Stimulated activated CD8-positive, alpha-beta memory T cell treated with anti-CD3 and anti-CD28 coated beads, Interleukin-15, amount 100 ng/mL, for 4 hours (primary cell): ENCODE measurements around the gene TEX55.
"Not testable (repeated sequence)": the region's sequence is repeated elsewhere in the genome, so short reads cannot be mapped to it uniquely, and the experiment has no call there.

Source experiments
- DNase-seq, 2 donors: peaks; one replicate each; pipeline ENCODE4 v3.0.0-alpha.2; 2020; ENCODE audit warnings: low read depth in 2 of 2

Gene TEX55

DNA sequence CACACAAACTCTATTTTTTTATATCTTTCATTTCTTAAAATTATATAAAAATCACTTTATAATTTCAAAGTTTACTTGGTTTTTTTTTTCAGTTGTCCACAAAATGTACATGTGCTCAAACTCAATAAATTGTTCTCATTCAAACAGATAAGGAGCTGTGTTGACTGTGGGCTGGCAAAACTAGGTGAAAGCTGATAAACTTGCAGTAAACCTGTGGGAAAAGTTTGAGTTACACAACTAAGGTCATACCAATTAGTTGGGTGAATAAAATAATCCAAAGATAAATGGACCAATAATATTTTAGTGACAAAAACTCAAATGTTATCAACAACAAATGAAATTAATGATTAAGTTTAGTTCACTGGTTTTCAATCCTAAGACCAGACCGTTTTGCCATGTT is 14.8 kb downstream of the TEX55 start:
- DNase-seq, result no peak

DNA sequence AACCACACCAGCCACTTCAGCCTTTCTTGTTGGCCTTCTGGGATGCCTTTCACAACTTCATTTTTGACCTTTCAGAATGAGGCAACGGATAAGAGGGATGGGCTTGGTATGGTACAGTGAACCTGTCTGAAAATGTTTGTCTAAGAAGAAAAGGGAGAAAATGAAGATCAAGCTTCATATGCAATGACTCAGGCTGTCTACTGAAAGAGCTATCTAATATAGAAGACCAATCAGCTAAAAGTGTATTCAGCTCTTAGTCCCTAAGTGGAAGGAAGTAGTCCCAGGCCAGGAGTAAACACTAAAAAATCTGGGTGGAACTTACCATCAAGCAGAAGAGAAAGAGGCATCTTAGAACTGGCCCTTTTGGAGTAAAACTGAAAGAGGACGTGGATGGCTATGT is 15.3 kb downstream of the TEX55 start:
- no peak for DNase-seq

DNA sequence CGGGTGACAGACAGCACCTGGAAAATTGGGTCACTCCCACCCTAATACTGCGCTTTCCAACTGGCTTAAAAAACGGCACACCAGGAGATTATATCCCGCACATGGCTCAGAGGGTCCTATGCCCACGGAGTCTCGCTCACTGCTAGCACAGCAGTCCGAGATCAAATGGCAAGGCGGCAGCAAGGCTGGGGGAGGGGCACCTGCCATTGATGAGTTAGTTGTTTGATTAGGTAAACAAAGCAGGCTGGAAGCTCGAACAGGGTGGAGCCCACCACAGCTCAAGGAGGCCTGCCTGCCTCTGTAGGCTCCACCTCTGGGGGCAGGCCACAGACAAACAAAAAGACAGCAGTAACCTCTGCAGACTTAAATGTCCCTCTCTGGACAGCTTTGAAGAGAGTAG is 18.8 kb downstream of the TEX55 start:
- not testable (repeated sequence) for DNase-seq

DNA sequence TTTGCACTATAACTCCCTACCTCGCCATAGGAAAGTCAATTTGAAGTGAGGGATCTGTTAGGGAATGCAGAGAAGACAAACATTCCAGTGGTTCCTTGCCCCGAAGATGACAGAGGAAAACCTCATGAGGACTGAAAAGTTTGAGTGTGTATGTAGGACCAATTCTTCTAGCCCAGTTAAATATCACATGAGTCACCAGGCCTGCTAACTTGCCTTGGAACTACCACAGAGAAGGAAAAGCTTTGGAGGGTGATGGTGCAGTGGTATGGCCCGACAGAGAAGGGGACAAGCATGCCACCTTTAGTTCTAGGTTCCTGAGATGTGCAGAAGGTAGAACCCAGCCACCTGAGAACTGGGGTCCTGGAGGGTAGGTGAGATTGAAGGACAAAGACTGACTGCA is 24.9 kb downstream of the TEX55 start:
- DNase-seq, result no peak

DNA sequence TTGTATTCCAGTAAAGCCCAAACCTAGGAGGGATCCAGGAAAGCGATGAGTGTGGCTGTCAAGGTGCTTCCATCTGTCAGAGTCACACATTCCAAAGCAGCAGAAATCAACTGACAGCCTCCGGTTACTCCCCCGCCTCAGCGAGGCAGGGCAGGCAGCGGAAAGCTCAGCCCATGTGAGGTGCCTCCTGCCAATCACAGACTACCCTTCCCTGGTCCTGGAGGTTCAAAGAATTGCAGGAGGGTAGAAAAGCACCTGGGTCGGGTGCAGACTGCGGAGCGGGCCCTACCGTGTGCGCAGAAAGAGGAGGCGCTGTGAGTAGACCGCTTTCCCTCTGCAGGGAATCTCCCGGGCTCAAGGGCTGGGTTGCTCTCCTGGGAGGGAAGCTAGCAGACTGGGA is 27.4 kb downstream of the TEX55 start, which contains the start of gene UPK1B:
TSS of gene UPK1B (plus strand) at position 274 of the 400 bp plus-strand sequence. CDS start 13,144 bp downstream, outside the sequence.
- no peak for DNase-seq

DNA sequence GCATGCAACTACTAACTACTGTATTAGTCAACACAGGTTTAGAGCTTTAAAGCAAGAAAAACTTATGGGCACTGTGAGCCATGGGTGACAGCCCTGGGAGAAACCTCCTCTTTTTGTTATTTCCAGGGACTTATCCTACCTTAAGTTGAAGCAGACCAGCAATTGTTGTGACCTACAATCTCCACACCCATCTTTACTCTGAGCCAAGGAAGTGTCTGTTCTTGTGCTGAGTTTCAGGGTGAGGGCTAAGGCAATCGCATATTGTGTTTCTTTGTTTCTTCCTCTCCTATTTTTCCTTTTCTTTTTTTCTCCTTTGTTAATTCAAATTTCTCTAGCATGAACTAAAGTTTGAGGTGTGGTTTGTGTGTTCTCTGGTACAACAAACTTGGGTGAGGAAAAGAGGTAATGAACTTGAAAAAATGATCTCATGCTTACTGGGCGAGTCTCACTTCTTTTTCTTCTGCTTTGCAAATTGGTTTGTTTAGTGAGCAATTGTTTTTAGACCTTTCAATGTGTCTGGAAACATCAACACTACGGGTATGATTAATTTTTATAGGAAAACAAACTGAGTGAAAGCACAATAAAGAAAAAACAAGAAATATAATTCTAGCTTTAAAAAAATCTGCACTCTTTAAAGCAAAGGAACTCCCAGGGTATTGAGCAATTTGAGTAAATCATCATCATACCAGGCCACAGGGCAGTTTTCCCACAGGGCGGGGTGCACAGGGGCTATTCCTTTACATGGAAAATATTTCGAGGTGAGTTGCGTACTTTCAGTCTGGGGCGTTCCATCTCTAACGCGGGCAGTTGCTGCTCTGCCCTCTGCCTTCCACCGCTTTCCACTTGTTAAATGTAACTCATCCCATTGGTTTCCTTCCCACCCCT is 30.1 kb downstream of the TEX55 start:
- DNase-seq, result no peak

DNA sequence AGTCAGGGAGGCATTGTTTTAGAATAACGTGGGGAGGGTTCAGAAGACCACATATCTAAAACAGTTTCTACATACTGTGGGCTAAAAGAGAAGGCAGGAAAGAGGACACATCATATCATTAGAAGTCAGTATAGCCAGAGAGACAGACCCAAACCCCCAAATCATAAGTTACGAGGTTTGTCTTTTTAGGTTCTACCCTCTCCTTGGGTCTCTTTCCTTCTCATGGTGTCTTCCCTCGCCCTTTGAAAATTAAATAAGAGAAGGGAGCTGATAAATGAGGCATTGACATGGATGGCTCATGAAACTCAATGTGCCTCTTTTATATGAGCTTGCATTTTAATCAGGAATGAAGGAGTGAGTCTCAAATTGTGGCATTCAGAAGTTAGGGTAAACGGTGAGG is 30.8 kb downstream of the TEX55 start:
- no peak for DNase-seq

DNA sequence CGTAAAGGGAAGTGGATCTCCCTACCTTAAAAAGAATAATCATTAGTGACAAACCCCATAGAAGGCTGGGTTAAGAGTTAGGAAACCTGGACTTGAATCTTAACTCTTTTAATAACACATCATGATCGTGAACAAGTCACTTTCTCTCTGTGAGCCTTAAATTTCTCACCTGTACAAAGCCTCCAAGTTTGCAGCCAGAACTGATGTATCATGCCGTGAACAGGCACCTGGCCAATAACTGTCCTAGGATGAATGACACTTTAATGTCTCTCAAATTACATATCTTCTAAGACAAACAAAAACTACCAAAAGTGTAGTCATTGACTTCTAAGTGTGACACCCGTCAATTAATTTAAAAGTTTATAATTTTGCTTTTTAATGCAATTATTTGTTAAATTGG is 31.4 kb downstream of the TEX55 start:
- no peak for DNase-seq

DNA sequence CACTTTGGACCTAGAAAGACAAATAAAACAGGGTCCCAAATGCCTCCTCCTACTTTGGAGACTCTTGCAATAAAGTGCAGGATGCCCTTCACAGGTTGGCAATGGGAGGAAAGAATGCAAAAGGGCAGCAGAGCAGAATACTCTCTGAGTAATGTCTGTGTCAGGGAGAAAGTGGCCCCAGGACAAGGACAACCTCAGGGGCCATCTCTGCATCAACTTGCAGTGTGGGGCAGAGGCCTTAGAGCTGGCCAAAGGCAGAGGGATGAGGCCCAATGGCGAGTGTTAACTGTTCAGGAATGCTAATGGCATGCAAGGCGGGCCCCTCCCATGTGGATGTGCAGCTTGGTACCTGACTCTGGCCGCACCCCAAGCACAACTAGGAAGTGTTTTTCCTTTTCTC is 35.8 kb downstream of the TEX55 start:
- DNase-seq, result no peak

DNA sequence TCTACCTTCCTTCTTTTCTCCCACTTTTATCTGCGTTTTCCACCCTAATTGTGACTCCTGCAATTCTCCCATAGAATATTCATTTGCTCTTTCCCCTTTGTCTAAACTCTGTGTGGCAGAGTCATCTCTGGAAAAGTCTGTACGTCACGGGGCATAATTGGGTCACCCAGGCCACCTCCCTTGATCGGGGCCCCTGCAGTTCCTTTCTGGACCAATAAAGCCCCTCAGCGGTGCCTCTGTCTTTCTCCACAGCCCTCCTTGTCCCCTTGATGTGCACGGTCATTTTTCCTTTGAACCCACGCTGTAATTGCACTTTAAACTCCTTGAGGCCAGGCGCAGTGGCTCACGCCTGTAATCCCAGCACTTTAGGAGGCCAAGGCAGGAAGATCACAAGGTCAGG is 38.1 kb downstream of the TEX55 start:
- no peak for DNase-seq

DNA sequence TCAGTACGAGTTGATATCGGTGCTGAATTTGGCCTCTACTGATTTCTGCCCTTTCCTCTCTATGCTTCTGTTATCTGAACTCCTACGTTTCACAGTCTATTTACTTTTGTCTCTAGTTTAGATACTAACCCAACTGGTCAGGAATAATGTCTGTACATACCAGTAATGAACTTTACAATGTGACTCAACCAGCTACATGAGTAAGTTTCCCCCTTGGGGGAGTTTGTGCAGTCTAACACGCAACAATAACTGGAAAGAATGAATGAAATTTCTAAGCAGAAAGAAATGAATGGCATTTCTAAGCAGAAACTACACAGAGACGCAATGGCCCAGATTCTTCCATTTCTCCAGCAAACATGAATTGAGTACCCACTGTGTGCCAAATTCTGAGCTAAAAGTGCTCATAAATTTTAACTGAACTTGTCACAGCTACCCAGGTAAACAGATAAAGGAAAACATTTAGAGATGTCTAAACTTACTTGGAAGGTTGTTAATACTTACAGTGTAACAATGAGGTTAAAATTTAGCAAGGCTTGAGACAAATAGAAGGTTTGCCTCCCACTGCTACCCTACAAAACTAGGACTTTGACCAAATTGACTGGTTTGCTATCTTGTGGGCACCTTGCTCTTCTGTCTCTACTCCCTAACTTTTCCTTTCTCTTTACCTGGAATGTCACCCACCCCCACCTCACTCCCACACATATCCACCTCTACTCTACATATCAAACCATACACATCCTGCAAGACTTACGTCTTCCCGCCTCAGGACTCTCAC is 39.0 kb downstream of the TEX55 start:
- DNase-seq, result no peak

DNA sequence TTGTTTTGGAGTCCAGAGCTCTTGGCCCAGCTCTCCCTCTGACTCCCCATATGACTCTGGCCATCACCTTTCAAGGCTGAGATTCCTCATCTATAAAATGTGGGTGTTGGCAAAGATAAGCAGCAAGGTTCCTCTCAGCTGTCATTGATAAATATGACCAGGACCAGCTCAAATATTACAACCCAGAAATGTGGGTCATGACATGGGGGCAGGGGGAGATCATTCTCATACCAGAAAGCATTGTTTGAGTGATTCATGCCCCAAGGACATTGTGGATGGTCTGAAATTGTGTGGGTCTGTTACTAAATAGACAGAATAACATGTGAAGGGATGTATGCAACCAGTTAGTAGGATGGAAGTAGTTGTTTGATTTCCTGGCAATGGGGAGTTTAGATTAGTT is 41.3 kb downstream of the TEX55 start:
- no peak for DNase-seq

DNA sequence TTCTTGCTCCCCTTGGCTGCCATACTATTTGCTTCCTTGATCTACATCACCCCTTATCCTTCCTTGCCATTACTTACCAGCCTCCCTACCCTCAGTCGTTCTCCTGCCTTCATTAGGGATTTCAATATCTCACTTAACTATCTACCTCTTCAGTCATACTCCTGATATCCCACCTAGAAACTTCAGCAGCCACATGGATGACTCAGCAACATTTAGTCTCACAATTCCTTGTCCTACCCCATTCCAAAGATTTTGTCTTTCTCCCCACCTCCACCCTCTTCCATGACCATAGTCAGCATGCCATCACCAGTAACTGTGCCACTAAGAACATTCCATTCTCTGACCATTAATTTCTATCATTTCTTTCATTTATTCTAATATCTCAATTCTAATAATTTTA is 45.8 kb downstream of the TEX55 start:
- no peak for DNase-seq

DNA sequence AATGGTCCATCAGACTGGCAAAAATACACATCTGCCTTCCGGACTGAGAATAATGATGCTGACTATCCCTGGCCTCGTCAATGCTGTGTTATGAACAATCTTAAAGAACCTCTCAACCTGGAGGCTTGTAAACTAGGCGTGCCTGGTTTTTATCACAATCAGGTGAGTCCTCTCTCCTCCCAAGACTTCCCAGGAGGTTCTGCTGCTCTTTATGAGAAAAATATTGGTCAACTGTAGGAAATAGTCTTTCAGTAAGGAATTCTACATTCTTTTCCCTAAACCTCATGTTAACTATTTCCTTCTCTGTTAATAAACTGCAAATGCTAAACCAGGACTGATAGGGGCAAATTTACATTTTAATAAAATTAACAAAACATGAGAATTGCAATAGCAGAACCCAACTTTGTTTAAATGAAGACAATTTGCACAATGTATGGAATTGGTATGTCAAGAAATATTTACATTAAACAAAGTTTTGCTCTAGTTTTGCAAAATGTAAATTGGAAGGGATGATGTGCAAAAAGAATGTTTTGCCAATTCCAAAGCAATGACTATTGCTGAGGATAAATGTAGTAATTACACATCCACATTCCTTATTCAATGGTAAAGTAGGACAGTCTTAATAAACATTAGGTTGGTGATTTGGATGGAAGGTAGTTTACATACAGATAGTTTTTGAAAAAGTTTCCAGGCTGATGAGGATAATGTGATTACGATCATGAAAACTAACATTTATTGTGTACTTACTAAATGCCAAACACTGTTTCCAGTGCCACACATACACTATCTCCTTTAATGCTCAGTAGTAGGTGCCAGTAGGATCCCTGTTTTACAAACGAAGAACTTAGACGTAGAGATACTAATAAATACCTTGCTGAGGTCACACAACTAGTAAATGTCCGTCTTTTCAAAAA is 48.5 kb downstream of the TEX55 start:
- DNase-seq, result no peak

DNA sequence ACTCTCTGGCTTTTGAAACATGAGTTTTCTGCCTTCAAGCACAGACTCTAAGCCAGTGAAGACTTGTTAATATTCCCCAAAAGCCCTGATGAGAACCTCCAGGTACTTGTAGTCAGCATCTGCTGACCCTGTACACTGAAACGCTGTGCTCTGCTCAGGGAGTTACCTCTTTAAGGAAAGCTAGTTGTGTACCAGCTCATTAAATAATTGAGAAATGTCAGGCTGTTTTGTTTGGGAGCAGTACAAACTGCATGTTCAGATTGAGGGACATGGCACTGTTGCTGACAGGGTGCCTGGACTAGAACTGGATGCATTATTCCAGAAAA is 49.1 kb downstream of the TEX55 start:
- no peak for DNase-seq

DNA sequence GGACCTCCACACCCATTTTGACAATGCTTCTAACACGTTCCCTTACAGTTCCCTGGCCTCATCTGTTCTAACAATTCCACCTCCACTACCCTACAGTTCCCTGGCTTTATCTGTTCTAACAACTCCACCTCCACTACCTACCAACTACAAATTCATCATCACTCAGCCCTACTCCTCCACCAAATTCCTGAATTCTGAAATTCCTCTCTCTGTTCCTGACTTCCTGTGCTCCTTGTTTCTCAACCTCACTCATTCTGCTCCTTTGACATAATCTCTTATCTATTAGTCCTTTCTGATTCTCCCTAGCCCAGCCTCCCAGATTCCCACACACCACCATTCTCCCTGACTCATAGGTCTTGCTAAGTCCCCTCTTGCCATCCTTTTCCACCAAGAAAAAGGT is 49.9 kb downstream of the TEX55 start:
- DNase-seq, result no peak
